ENCODE measurements around the gene N4BP2L2. TPM values are rescaled to one million over a fixed set of nuclear protein-coding genes. Genes with fewer than 3 reads are reported as not detected.

Gene N4BP2L2
- total and polyA plus RNA-seq, 2 of the 13 experiments (the other 11 are each of a cell fraction or from before 2014, with no cell fraction given) = 58.9 to 81.2 TPM

DNA sequence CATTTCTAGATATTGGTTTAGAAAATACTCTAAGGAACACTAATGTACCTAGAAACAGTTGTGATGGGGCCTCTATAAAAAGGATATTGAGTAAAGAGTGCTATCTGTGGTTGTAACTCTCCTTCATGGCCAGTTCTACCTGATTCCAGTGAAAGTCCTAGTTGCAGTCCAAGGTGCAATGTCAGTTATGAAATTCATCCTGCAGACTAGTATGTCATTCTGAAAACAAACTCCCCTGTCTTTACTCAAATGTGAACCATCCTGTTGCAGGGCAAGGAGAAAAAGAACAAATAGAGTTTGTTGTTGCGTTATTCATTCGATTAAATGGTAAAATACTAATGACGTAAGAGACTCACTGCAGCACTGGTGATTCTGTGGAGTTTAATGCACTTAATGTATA lies 92.4 kb downstream of the N4BP2L2 start (continued):
- TF ChIP-seq PAF1 (CRISPR knock-in tag; IDR thresholded peaks at IDR 0.05) = no peak
- TF ChIP-seq, protein P1, sequence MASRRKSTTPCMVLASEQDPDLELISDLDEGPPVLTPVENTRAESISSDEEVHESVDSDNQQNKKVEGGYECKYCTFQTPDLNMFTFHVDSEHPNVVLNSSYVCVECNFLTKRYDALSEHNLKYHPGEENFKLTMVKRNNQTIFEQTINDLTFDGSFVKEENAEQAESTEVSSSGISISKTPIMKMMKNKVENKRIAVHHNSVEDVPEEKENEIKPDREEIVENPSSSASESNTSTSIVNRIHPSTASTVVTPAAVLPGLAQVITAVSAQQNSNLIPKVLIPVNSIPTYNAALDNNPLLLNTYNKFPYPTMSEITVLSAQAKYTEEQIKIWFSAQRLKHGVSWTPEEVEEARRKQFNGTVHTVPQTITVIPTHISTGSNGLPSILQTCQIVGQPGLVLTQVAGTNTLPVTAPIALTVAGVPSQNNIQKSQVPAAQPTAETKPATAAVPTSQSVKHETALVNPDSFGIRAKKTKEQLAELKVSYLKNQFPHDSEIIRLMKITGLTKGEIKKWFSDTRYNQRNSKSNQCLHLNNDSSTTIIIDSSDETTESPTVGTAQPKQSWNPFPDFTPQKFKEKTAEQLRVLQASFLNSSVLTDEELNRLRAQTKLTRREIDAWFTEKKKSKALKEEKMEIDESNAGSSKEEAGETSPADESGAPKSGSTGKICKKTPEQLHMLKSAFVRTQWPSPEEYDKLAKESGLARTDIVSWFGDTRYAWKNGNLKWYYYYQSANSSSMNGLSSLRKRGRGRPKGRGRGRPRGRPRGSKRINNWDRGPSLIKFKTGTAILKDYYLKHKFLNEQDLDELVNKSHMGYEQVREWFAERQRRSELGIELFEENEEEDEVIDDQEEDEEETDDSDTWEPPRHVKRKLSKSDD (CRISPR knock-in tag; IDR thresholded peaks at IDR 0.05; ENCODE audit: low read depth) = no peak
- no peak; the same call in 1 of the 2 replicates for TF ChIP-seq ATF1 (CRISPR knock-in tag; IDR thresholded peaks at IDR 0.05)
- TF ChIP-seq RARA (CRISPR knock-in tag; IDR thresholded peaks at IDR 0.05) = peak; percentile 78
- no peak for TF ChIP-seq CENPT (CRISPR knock-in tag; IDR thresholded peaks at IDR 0.05; ENCODE audit: low read depth)
- no peak for TF ChIP-seq ZNF180 (CRISPR knock-in tag; IDR thresholded peaks at IDR 0.05; ENCODE audit: borderline replicate concordance, low read depth)
- TF ChIP-seq, protein P2, sequence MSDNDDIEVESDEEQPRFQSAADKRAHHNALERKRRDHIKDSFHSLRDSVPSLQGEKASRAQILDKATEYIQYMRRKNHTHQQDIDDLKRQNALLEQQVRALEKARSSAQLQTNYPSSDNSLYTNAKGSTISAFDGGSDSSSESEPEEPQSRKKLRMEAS (IDR thresholded peaks at IDR 0.05) = no peak
- TF ChIP-seq, protein P3, sequence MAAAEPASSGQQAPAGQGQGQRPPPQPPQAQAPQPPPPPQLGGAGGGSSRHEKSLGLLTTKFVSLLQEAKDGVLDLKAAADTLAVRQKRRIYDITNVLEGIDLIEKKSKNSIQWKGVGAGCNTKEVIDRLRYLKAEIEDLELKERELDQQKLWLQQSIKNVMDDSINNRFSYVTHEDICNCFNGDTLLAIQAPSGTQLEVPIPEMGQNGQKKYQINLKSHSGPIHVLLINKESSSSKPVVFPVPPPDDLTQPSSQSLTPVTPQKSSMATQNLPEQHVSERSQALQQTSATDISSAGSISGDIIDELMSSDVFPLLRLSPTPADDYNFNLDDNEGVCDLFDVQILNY (CRISPR knock-in tag; conservative IDR thresholded peaks at IDR 0.05) = no peak
- TF ChIP-seq ZNF451 (CRISPR knock-in tag; IDR thresholded peaks at IDR 0.05) = no peak
- TF ChIP-seq CBFB (CRISPR knock-in tag; IDR thresholded peaks at IDR 0.05) = no peak
- TF ChIP-seq CBX5 (CRISPR knock-in tag; IDR thresholded peaks at IDR 0.05; ENCODE audit: borderline replicate concordance) = no peak
- TF ChIP-seq MTA1 (CRISPR knock-in tag; IDR thresholded peaks at IDR 0.05; ENCODE audit: borderline replicate concordance) = no peak
- TF ChIP-seq SRSF1 (optimal IDR thresholded peaks at IDR 0.05; ENCODE audit: low read depth, low read length) = no peak
- TF ChIP-seq ZNF850 (CRISPR knock-in tag; conservative IDR thresholded peaks at IDR 0.05) = no peak
- TF ChIP-seq BORCS8-MEF2B (CRISPR knock-in tag; IDR thresholded peaks at IDR 0.05) = no peak
- TF ChIP-seq, protein P4, sequence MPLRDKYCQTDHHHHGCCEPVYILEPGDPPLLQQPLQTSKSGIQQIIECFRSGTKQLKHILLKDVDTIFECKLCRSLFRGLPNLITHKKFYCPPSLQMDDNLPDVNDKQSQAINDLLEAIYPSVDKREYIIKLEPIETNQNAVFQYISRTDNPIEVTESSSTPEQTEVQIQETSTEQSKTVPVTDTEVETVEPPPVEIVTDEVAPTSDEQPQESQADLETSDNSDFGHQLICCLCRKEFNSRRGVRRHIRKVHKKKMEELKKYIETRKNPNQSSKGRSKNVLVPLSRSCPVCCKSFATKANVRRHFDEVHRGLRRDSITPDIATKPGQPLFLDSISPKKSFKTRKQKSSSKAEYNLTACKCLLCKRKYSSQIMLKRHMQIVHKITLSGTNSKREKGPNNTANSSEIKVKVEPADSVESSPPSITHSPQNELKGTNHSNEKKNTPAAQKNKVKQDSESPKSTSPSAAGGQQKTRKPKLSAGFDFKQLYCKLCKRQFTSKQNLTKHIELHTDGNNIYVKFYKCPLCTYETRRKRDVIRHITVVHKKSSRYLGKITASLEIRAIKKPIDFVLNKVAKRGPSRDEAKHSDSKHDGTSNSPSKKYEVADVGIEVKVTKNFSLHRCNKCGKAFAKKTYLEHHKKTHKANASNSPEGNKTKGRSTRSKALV (CRISPR knock-in tag; IDR thresholded peaks at IDR 0.05) = no peak
- TF ChIP-seq, protein P5, sequence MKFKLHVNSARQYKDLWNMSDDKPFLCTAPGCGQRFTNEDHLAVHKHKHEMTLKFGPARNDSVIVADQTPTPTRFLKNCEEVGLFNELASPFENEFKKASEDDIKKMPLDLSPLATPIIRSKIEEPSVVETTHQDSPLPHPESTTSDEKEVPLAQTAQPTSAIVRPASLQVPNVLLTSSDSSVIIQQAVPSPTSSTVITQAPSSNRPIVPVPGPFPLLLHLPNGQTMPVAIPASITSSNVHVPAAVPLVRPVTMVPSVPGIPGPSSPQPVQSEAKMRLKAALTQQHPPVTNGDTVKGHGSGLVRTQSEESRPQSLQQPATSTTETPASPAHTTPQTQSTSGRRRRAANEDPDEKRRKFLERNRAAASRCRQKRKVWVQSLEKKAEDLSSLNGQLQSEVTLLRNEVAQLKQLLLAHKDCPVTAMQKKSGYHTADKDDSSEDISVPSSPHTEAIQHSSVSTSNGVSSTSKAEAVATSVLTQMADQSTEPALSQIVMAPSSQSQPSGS (CRISPR knock-in tag; IDR thresholded peaks at IDR 0.05) = peak; percentile 78
- TF ChIP-seq ZNF879 (CRISPR knock-in tag; IDR thresholded peaks at IDR 0.05) = no peak
- no peak for TF ChIP-seq ZNF260 (CRISPR knock-in tag; IDR thresholded peaks at IDR 0.05; ENCODE audit: borderline replicate concordance, low read depth)
- TF ChIP-seq SIX4 (CRISPR knock-in tag; IDR thresholded peaks at IDR 0.05) = no peak
- no peak; the same call in 1 of the 2 replicates for TF ChIP-seq RCOR2 (CRISPR knock-in tag; IDR thresholded peaks at IDR 0.05)
- TF ChIP-seq MYC (CRISPR knock-in tag; IDR thresholded peaks at IDR 0.05; ENCODE audit: borderline replicate concordance) = no peak
- TF ChIP-seq ZNF530 (CRISPR knock-in tag; IDR thresholded peaks at IDR 0.05; ENCODE audit: low read depth) = no peak
- no peak for TF ChIP-seq ZNF564 (CRISPR knock-in tag; IDR thresholded peaks at IDR 0.05)
- peak; percentile 85; the same call in 1 of the 2 replicates for TF ChIP-seq NCOR1 (IDR thresholded peaks at IDR 0.05; ENCODE audit: borderline replicate concordance, low read length)
- no peak for TF ChIP-seq ZNF75D (CRISPR knock-in tag; IDR thresholded peaks at IDR 0.05; ENCODE audit: borderline replicate concordance)
